Activated CD4-positive, alpha-beta T cell treated with anti-CD3 and anti-CD28 coated beads for 36 hours (primary cell): ENCODE results near the gene CETP. TPM values are rescaled to one million over a fixed set of nuclear protein-coding genes. Genes with fewer than 3 reads are reported as not detected.
A peak's percentile ranks its signal among the peaks of the same experiment; 100 is the strongest.
"Not testable (repeated sequence)": the region's sequence is repeated elsewhere in the genome, so short reads cannot be mapped to it uniquely, and the experiment has no call there.

ENCODE experiments used
- ATAC-seq: fragments of 200-7000 bp; cut with Tn5 transposase; one replicate; pipeline ENCODE4 v1.10.0; 2021; ENCODE audit warnings: mild to moderate bottlenecking, moderate library complexity
- CTCF ChIA-PET: fragments of 350-600 bp; sonication (Branson Sonifier 250); formaldehyde crosslinking; loops from one replicate; lab custom pipeline; 2021; ENCODE audit warnings: antibody characterized with exemption; lab: Charles Lee
- POLR2A ChIA-PET: fragments of 350-600 bp; sonication (Branson Sonifier 250); formaldehyde crosslinking; loops from one replicate; lab custom pipeline; 2021; ENCODE audit warnings: antibody characterized with exemption, inconsistent platforms; lab: Charles Lee
- DNase-seq: peaks from one replicate; pipeline ENCODE4 v3.0.0-alpha.2; 2020
- H3K27ac Mint-ChIP-seq: one replicate; pipeline ENCODE4 v1.8.0; 2021; ENCODE audit warnings: mixed read lengths
- H3K27me3 Mint-ChIP-seq: one replicate; pipeline ENCODE4 v1.8.0; 2021; ENCODE audit warnings: mixed read lengths
- H3K36me3 Mint-ChIP-seq: one replicate; pipeline ENCODE4 v1.8.0; 2021; ENCODE audit warnings: low read depth, mixed read lengths
- H3K4me1 Mint-ChIP-seq: one replicate; pipeline ENCODE4 v1.8.0; 2021; ENCODE audit warnings: mixed read lengths
- H3K4me3 Mint-ChIP-seq: one replicate; pipeline ENCODE4 v1.8.0; 2021; ENCODE audit warnings: mild to moderate bottlenecking, moderate library complexity, mixed read lengths
- H3K9me3 Mint-ChIP-seq: one replicate; pipeline ENCODE4 v1.8.0; 2021; ENCODE audit warnings: low read depth, mixed read lengths
- intact Hi-C, 2 experiments: fragments of 100-400 bp; cut with DNase I in 1 of 2; cut with micrococcal nuclease in 1 of 2; formaldehyde crosslinking; loops; one replicate each; pipeline versions ENCODE4 v1.14.2 to v1.15.1; 2022 to 2024; cut with DNase I, micrococcal nuclease
- total RNA-seq, 2 experiments: library from RNA; stranded (reverse); gene quantifications; one replicate each; pipeline ENCODE4 v1.2.3, GENCODE V29; 2021

CETP gene
- total RNA-seq, 2 experiments from 2014 or later, result 0.14 TPM; not detected in 1

DNA sequence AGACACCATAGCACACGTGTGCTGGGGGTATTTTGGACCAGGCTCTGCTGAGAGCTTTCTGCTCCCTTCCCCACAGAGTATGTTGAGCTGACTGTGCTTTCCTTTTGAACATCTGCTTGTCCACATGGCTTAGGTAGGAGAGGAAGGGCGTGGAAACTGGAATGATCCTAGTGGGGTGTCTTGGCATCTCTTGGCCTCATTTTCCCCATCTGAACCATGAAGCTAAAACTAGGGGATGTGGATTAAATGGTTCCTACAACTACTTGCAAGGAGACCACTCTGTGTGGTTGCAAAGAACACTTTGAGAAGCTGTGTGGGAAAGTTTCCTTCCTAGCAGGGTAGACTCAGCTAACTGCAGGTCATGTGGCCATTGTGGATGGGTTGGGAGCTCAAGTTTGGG, 20.9 kb downstream of the CETP start:
- ChIA-PET POLR2A (no interaction called here), CTCF (interaction anchor here (0.6 to 1.4 kb wide), 2 partner anchors 41 to 187 kb away, joined by 3 read pairs; no protein-coding TSS in a partner anchor)
- H3K4me1 Mint-ChIP-seq, result peaks cover 56% of the 10 kb centered on the region

DNA sequence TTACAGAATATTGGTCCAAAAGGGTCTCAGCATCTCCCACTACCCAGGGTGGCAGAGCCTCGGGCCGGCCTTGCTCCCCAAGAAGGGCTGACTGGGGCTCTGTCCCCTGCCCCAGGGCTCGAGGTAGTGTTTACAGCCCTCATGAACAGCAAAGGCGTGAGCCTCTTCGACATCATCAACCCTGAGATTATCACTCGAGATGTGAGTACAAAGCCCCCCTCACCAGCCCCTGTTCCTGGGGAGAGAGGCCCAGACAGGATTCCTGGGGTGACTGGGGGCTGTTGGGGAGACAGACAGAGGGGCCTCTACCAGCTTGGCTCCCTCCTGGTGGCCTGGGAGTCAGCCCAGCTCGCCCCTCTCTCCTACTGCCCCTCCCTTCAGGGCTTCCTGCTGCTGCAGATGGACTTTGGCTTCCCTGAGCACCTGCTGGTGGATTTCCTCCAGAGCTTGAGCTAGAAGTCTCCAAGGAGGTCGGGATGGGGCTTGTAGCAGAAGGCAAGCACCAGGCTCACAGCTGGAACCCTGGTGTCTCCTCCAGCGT, 21.5 kb downstream of the CETP start:
- Mint-ChIP-seq H3K27ac (no peak overlapping the region), H3K36me3 (peaks cover 52% of the 10 kb centered on the region), H3K4me3 (no peak overlapping the region), H3K27me3 (no peaks in the 10 kb centered on the region), H3K4me1 (peaks cover 62% of the 10 kb centered on the region), H3K9me3 (no peaks in the 10 kb centered on the region)
- DNase-seq (no peak), ATAC-seq (no peak)
- intact Hi-C loops, result no loop called here
- CTCF ChIA-PET, result interaction anchor here (0.6 to 3.4 kb wide), 4 partner anchors 12 to 203 kb away, joined by 3 to 21 read pairs (median 3); partner anchors contain the start of genes PSME3IP1 and RSPRY1
- POLR2A ChIA-PET, result interaction anchor here (0.6 to 0.8 kb wide), 3 partner anchors 63 to 531 kb away, joined by 3 read pairs; no protein-coding TSS in a partner anchor

More for the DNA sequence above, 20.9 kb downstream of the CETP start:
- no peak for DNase-seq
- Mint-ChIP-seq H3K27me3 (no peaks in the 10 kb centered on the region), H3K27ac (peak overlapping the region; percentile 69), H3K36me3 (peaks cover 47% of the 10 kb centered on the region), H3K9me3 (no peaks in the 10 kb centered on the region), H3K4me3 (no peak overlapping the region)
- intact Hi-C loops, result no loop called here
- no peak for ATAC-seq

DNA sequence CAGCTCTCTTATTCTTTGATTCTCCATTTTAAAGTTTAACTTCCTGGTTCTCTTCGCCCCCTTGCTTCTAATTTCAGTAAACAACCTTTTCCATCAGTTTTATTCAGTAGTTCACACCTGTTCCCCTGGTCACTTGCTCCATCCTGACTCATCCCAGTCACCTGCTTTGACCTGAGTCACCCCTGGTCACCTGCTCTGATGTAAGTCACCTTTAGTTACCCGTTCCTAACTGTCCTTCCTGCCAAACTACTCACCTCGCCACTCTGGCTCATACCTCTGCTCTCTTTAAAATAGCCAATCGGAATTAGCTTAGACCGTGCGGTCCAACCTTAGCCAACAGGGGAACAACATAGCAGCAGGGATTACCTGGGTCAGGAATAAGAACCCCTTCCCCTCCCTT, 22.9 kb downstream of the CETP start:
- Mint-ChIP-seq H3K4me1 (peaks cover 65% of the 10 kb centered on the region), H3K27me3 (no peaks in the 10 kb centered on the region), H3K9me3 (no peaks in the 10 kb centered on the region), H3K36me3 (peaks cover 58% of the 10 kb centered on the region), H3K4me3 (no peak overlapping the region), H3K27ac (peak overlapping the region; percentile 91)
- no peak for ATAC-seq
- peak; percentile 48 for DNase-seq
- POLR2A ChIA-PET, result interaction anchor here (1.0 kb wide), 1 partner anchor 57 kb away, joined by 4 read pairs; no protein-coding TSS in a partner anchor
- CTCF ChIA-PET, result interaction anchor here (0.6 to 3.4 kb wide), 4 partner anchors 16 to 76 kb away, joined by 3 to 21 read pairs (median 6); no protein-coding TSS in a partner anchor
- intact Hi-C loops, result loop anchor here in 1 of 2 experiments (5.0 kb wide), 1 partner anchor 372 kb away; no protein-coding TSS in a partner anchor

DNA sequence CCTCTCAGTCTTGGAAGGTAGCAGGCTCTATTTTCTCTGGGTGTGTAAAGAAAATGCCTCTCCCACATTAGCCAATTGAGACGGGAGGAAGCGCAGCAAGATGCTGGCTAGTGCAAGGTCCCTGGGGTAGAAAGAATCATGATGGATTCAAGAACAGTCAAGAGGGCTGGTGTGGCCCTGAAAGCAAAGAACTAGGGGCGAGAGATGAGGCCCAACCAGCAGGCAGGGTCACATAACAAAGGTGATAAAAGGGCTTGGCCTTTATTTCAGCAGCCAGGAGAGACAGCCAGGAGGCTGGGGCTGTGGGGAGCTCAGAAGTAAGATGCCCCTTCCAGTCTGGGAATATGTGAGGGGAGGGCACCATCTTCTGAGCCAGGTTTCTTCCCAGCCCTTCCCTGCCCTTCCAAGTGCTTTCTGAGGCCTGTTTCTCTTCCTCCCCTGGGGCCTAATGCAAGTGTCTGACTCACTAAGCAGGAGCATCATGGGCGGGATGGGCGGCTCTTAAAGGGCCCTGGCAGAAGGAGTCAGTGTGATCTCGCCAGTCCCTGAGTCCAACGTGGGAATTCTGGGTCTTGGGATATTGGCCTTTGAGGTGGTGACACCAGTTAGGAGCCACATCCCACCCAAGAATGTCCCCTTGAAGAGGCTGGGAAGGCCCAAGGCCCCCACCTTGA, 23.7 kb downstream of the CETP start:
- no peaks in the 10 kb centered on the region for H3K9me3 Mint-ChIP-seq
- H3K36me3 Mint-ChIP-seq, result peaks cover 63% of the 10 kb centered on the region

DNA sequence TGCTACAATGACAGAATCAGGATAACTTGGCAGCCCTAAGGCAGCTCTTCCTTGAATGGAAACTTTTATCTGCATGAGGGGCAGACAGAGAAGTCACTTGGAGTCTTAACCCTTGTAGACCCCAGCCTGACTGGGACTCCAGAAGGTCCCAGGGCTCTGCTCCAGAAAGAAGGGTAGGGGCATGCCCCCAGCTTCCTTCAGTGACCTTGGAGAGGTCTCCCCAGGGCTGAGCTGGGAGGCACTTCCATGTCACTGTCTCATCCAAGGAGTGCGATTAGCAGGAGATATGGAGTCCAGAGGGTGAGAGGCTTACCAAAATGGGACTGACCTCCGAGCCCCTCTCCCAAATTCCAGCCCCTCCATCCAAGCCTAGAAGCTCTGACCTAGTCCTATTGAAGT, 24.2 kb downstream of the CETP start:
- Mint-ChIP-seq H3K4me3 (peak overlapping the region; percentile 21), H3K27me3 (no peaks in the 10 kb centered on the region), H3K9me3 (no peaks in the 10 kb centered on the region), H3K27ac (peak overlapping the region; percentile 91), H3K4me1 (peaks cover 65% of the 10 kb centered on the region), H3K36me3 (peaks cover 68% of the 10 kb centered on the region)
- CTCF ChIA-PET, result interaction anchor here (0.6 to 3.4 kb wide), 5 partner anchors 11 to 640 kb away, joined by 3 to 21 read pairs (median 4); no protein-coding TSS in a partner anchor
- ATAC-seq, result no peak
- POLR2A ChIA-PET, result interaction anchor here (1.0 kb wide), 1 partner anchor 37 kb away, joined by 3 read pairs; no protein-coding TSS in a partner anchor
- intact Hi-C loops, result loop anchor here in 1 of 2 experiments (5.0 kb wide), 1 partner anchor 374 kb away; no protein-coding TSS in a partner anchor
- DNase-seq, result no peak

More for the DNA sequence above, 23.7 kb downstream of the CETP start:
- ATAC-seq, result no peak
- peak overlapping the region; percentile 91 for H3K27ac Mint-ChIP-seq
- H3K4me3 Mint-ChIP-seq, result peak overlapping the region; percentile 21
- peak; percentile 62 for DNase-seq
- intact Hi-C loops, result loop anchor here in 1 of 2 experiments (5.0 kb wide), 1 partner anchor 373 kb away; no protein-coding TSS in a partner anchor
- H3K4me1 Mint-ChIP-seq, result peaks cover 65% of the 10 kb centered on the region
- CTCF ChIA-PET, result interaction anchor here (0.6 to 3.4 kb wide), 7 partner anchors 10 to 641 kb away, joined by 3 to 21 read pairs (median 4); no protein-coding TSS in a partner anchor
- no peaks in the 10 kb centered on the region for H3K27me3 Mint-ChIP-seq
- POLR2A ChIA-PET, result interaction anchor here (1.0 kb wide), 1 partner anchor 38 kb away, joined by 3 read pairs; no protein-coding TSS in a partner anchor

DNA sequence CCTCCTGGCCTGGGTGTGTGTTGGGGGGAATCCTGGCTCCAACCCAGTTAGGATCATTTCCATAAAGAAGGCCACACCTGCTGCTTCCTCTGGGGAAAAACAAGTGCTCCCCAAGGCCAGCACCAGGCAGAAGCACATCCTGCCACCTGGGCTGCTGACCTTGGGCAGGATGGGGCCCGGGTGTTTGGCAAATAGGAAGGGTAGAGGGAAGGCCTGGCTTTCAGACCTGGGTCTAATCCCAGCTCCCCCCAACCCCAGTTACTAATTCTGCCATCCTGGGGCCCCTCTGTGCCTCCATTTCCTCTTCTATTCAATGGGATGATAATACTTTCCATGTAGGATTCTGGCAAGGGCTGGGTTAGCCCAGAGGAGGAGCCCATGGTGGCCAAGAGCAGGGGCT, 24.6 kb downstream of the CETP start:
- Mint-ChIP-seq H3K4me3 (peak overlapping the region; percentile 98), H3K4me1 (peaks cover 62% of the 10 kb centered on the region)
- POLR2A ChIA-PET, result no interaction called here

DNA sequence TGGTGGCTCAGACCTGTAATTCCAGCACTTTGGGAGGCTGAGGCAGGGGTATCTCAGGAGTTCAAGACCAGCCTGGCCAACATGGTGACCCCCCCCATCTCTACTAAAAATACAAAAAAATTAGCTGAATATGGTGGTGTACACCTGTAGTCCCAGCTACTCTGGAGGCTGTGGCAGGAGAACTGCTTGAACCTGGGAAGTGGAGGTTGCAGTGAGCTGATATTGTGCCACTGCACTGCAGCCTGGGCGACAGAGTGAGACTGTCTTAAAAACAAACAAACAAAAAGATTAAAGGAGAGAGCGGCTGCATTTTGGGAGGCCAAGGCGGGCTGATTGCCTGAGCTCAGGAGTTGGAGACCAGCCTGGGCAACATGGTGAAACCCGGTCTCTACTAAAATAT, 25.2 kb downstream of the CETP start:
- ChIA-PET CTCF (interaction anchor here (0.6 to 3.1 kb wide), 6 partner anchors 20 to 181 kb away, joined by 3 to 38 read pairs (median 4); no protein-coding TSS in a partner anchor), POLR2A (interaction anchor here (0.7 to 1.6 kb wide), 3 partner anchors 17 to 55 kb away, joined by 3 to 6 read pairs (median 5); no protein-coding TSS in a partner anchor)
- ATAC-seq, H3K9me3 Mint-ChIP-seq, DNase-seq, H3K27me3 Mint-ChIP-seq: not testable (repeated sequence)
- intact Hi-C loops, result loop anchor here in 1 of 2 experiments (5.0 kb wide), 1 partner anchor 375 kb away; no protein-coding TSS in a partner anchor
- H3K36me3 Mint-ChIP-seq, result peaks cover 70% of the 10 kb centered on the region
- peaks cover 60% of the 10 kb centered on the region for H3K4me1 Mint-ChIP-seq
- peak overlapping the region; percentile 98 for H3K4me3 Mint-ChIP-seq
- peak overlapping the region; percentile 77 for H3K27ac Mint-ChIP-seq

More for the DNA sequence above, 24.6 kb downstream of the CETP start:
- peaks cover 69% of the 10 kb centered on the region for H3K36me3 Mint-ChIP-seq
- peak overlapping the region; percentile 77 for H3K27ac Mint-ChIP-seq
- ATAC-seq (no peak), DNase-seq (no peak)
- H3K27me3 Mint-ChIP-seq, result no peaks in the 10 kb centered on the region
- intact Hi-C loops, result loop anchor here in 1 of 2 experiments (5.0 kb wide), 1 partner anchor 374 kb away; no protein-coding TSS in a partner anchor
- no peaks in the 10 kb centered on the region for H3K9me3 Mint-ChIP-seq
- CTCF ChIA-PET, result interaction anchor here (0.7 to 3.4 kb wide), 5 partner anchors 19 to 181 kb away, joined by 3 to 21 read pairs (median 4); no protein-coding TSS in a partner anchor

DNA sequence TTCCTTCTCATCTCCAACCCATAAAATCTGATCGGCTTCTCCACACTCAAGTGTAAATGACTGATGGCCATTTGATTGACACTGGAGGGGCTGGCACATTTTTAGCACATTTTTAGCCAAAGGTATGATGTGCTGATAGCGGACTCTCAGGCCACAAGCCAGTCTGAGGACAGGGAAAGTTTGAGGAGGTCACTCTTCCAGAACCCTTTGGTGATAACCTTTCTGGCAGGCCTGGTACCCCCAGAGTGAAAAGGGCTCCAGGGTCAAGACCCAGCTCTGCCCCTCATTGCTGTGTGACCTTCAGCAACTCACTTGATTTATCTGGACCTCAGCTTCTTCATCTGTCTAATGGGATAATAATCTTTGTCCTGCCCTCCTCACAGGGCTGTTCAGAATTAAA, 25.9 kb downstream of the CETP start:
- ChIA-PET POLR2A (interaction anchor here (0.9 to 1.6 kb wide), 3 partner anchors 17 to 54 kb away, joined by 4 to 6 read pairs (median 5); no protein-coding TSS in a partner anchor), CTCF (interaction anchor here (0.6 to 3.1 kb wide), 6 partner anchors 10 to 97 kb away, joined by 3 to 38 read pairs (median 3); no protein-coding TSS in a partner anchor)
- Mint-ChIP-seq H3K36me3 (peaks cover 65% of the 10 kb centered on the region), H3K9me3 (no peaks in the 10 kb centered on the region), H3K4me3 (peak overlapping the region; percentile 98), H3K27me3 (no peaks in the 10 kb centered on the region), H3K4me1 (peaks cover 59% of the 10 kb centered on the region), H3K27ac (peak overlapping the region; percentile 99)
- no peak for DNase-seq
- intact Hi-C loops, result loop anchor here in 1 of 2 experiments (5.0 kb wide), 1 partner anchor 375 kb away; no protein-coding TSS in a partner anchor
- ATAC-seq, result no peak

DNA sequence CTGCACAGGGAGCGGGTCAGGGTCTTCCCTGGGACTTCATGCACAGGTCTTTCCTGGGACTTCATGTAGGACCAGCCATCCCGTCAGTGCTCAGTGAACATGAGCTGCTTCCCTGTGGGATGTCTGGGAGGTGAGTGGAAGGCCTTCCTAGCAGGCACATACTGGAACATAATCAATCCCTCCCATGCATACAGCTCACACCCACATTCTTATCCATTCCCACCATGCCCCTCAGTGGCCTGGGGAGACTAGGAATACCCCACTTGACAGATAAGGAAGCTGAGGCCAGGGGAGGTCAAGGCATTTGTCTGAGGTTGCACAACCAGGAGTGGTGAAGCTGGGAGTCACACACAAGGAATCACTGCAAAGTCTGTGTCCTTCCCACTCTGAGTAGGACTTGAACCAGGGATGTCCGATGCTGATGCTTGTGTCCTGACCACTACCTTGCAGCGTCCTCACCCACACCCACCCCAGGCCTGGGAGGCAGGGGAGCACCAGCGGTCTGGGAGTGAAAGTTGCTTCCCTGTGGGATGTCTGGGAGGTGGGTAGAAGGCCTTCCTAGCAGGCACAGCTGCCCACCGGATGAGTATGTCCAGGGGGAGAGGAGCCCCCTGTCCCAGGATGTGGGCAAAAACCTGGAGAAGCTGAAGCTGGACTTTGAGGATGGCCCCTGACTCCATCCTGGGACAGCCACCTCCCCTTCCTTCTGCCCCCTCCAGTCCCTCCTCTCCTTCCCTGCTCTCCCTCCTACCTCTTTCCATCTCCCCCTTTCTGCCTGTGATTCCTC, 26.6 kb downstream of the CETP start:
- Mint-ChIP-seq H3K4me1 (peaks cover 63% of the 10 kb centered on the region), H3K9me3 (no peaks in the 10 kb centered on the region), H3K36me3 (peaks cover 65% of the 10 kb centered on the region), H3K27me3 (no peaks in the 10 kb centered on the region), H3K27ac (peak overlapping the region; percentile 99), H3K4me3 (peak overlapping the region; percentile 98)
- ChIA-PET POLR2A (interaction anchor here (1.1 to 1.9 kb wide), 4 partner anchors 11 to 53 kb away, joined by 4 to 10 read pairs (median 7); no protein-coding TSS in a partner anchor), CTCF (interaction anchor here (0.6 to 3.1 kb wide), 6 partner anchors 11 to 97 kb away, joined by 3 to 38 read pairs (median 5); no protein-coding TSS in a partner anchor)
- intact Hi-C loops, result loop anchor here in 1 of 2 experiments (5.0 kb wide), 1 partner anchor 376 kb away; no protein-coding TSS in a partner anchor
- no peak for DNase-seq
- ATAC-seq, result no peak
